ENCODE data around the gene ATP6V1B1. TPM values are rescaled to one million over a fixed set of nuclear protein-coding genes. Genes with fewer than 3 reads are reported as not detected.

The ATP6V1B1 gene
- total RNA-seq, 3 donors from 2014 or later (not counting 1 experiment from before 2014, with no cell fraction given): not detected

DNA sequence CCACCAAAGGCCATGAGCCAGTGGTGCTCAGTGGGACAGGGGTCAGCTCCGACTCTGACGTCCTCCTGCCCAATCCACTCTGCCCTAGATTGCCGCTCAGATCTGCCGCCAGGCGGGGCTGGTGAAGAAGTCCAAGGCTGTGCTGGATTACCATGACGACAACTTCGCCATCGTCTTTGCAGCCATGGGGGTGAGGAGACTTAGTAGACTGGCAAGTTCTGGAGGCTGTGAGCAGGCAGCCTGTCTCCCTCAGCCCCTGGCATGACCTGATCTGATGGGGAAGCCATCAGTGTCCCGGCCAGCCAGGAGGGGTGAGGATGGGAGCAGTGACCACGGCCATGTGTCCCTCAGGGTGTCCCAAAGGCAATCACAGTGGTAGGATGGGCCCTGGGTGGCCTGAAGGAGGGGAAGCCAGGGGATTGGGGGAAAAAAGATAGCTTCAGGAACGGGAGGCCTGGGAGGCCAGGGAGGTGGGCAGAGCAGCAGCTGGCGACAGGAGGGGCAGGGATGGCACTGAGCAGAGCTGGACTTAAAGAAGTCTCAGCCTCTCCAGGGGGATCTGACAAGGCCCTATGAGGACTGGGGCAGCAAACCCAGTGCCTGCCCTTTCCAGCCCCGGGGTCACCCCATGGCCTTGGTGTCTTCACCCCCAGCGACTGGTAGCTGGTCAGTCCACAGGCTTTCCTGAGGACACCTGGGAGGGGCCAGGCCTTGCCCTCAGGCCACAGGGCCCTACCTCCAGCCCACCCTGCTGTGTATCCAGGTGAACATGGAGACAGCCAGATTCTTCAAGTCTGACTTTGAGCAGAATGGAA lies 25.3 kb downstream of the ATP6V1B1 start:
- DNase-seq (peak in 1 of 2 donors; percentile 12), ATAC-seq (no peak)
- TF ChIP-seq, protein P1, sequence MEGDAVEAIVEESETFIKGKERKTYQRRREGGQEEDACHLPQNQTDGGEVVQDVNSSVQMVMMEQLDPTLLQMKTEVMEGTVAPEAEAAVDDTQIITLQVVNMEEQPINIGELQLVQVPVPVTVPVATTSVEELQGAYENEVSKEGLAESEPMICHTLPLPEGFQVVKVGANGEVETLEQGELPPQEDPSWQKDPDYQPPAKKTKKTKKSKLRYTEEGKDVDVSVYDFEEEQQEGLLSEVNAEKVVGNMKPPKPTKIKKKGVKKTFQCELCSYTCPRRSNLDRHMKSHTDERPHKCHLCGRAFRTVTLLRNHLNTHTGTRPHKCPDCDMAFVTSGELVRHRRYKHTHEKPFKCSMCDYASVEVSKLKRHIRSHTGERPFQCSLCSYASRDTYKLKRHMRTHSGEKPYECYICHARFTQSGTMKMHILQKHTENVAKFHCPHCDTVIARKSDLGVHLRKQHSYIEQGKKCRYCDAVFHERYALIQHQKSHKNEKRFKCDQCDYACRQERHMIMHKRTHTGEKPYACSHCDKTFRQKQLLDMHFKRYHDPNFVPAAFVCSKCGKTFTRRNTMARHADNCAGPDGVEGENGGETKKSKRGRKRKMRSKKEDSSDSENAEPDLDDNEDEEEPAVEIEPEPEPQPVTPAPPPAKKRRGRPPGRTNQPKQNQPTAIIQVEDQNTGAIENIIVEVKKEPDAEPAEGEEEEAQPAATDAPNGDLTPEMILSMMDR (IDR thresholded peaks at IDR 0.05): no peak
- no peak overlapping the region for H3K27ac ChIP-seq (ENCODE audit: low read length)
- peaks cover 12 to 28% of the 10 kb centered on the region in 2 donors for H3K27me3 Mint-ChIP-seq (ENCODE audit: low read depth in 2 of 2)
- H3K36me3 ChIP-seq (ENCODE audit: control insufficient read depth, insufficient read depth, low read length): no peaks in the 10 kb centered on the region
- no peak overlapping the region for H3K4me3 ChIP-seq (ENCODE audit: low read length)
- H3K27ac Mint-ChIP-seq: no peak overlapping the region
- H3K4me1 ChIP-seq (ENCODE audit: control insufficient read depth, insufficient read depth, low read length): peaks cover 20% of the 10 kb centered on the region
- no peaks in the 10 kb centered on the region for H3K9me3 Mint-ChIP-seq
- WGBS (ENCODE audit: insufficient coverage): 88% methylated on average over 14 of the region's 14 CpGs
- H3K27me3 ChIP-seq (ENCODE audit: control insufficient read depth, insufficient read depth, low read length): peaks cover 15% of the 10 kb centered on the region
- intact Hi-C loops (cut with micrococcal nuclease): no loop called here
- H3K4me3 Mint-ChIP-seq: no peak overlapping the region
- H3K36me3 Mint-ChIP-seq: no peaks in the 10 kb centered on the region
- no peaks in the 10 kb centered on the region for H3K9me3 ChIP-seq (ENCODE audit: control insufficient read depth, insufficient read depth, low read length)
- H3K4me1 Mint-ChIP-seq: peaks cover 14 to 21% of the 10 kb centered on the region in 2 donors

DNA sequence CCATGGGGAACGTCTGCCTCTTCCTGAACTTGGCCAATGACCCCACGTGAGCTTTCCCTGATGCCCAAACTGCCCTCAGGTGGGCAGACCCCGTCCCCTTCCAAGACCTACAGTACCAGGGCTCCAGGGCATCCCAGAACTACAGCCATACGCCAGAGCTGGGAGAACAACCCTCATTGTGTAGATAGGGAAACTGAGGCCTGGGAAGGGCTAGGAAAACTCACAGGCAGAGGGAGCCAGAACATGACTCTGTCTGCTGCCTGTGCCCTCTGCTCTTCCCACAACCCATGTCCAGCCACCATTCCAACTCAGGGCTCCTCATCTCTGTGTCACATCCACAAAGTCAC lies 25.9 kb downstream of the ATP6V1B1 start:
- Mint-ChIP-seq H3K4me3 (no peak overlapping the region), H3K27me3 (ENCODE audit: low read depth in 2 of 2) (peaks cover 12 to 22% of the 10 kb centered on the region in 2 donors), H3K36me3 (no peaks in the 10 kb centered on the region), H3K9me3 (no peaks in the 10 kb centered on the region), H3K27ac (no peak overlapping the region), H3K4me1 (peaks cover 14 to 21% of the 10 kb centered on the region in 2 donors)
- intact Hi-C loops (cut with micrococcal nuclease): no loop called here
- no peak overlapping the region for H3K4me3 ChIP-seq (ENCODE audit: low read length)
- no peak overlapping the region for H3K27ac ChIP-seq (ENCODE audit: low read length)
- DNase-seq (peak in 1 of 2 donors; percentile 9), ATAC-seq (no peak)
- H3K27me3 ChIP-seq (ENCODE audit: control insufficient read depth, insufficient read depth, low read length): peaks cover 15% of the 10 kb centered on the region
- H3K9me3 ChIP-seq (ENCODE audit: control insufficient read depth, insufficient read depth, low read length): no peaks in the 10 kb centered on the region
- 89% methylated on average over 3 of the region's 4 CpGs for WGBS (ENCODE audit: insufficient coverage)
- peaks cover 20% of the 10 kb centered on the region for H3K4me1 ChIP-seq (ENCODE audit: control insufficient read depth, insufficient read depth, low read length)
- H3K36me3 ChIP-seq (ENCODE audit: control insufficient read depth, insufficient read depth, low read length): no peaks in the 10 kb centered on the region
- TF ChIP-seq, protein P1 (IDR thresholded peaks at IDR 0.05): no peak

DNA sequence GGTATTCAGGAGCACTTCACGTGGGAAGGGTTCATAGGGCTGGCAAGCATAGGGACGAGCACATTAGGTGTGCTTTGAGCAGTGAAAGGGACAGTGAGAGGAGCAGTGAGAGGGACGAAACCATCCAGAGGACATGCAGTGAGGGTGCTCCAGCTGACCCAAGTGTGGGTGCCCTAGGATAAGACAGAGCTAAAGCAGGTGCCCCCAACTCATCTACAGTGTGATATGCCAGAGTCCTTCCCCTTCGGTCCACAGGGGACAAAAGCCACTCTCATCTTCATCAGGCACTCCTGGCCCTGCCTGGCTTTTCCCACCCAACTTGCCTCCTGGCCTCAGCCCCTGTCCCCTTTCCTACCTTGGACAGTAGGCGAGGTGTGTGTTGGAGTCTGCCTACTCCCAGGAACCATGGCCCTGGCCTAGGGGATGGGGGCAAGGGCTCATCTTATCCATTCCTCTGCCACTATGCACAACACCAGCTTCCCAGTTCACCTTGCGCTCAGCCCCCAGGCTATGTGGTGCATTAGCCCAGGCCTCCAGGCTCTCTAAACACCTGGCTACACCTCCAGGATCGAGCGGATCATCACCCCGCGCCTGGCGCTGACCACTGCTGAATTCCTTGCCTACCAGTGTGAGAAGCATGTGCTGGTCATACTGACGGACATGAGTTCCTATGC lies 26.6 kb downstream of the ATP6V1B1 start:
- no peaks in the 10 kb centered on the region for H3K36me3 ChIP-seq (ENCODE audit: control insufficient read depth, insufficient read depth, low read length)
- ATAC-seq: no peak
- peaks cover 15% of the 10 kb centered on the region for H3K27me3 ChIP-seq (ENCODE audit: control insufficient read depth, insufficient read depth, low read length)
- TF ChIP-seq, protein P1 (IDR thresholded peaks at IDR 0.05): no peak
- H3K4me3 ChIP-seq (ENCODE audit: low read length): no peak overlapping the region
- H3K27ac ChIP-seq (ENCODE audit: low read length): no peak overlapping the region
- no peaks in the 10 kb centered on the region for H3K36me3 Mint-ChIP-seq
- no peaks in the 10 kb centered on the region for H3K9me3 ChIP-seq (ENCODE audit: control insufficient read depth, insufficient read depth, low read length)
- H3K4me3 Mint-ChIP-seq: no peak overlapping the region
- peak in 1 of 2 donors; percentile 13 for DNase-seq
- peaks cover 20% of the 10 kb centered on the region for H3K4me1 ChIP-seq (ENCODE audit: control insufficient read depth, insufficient read depth, low read length)
- no peak overlapping the region for H3K27ac Mint-ChIP-seq
- no peaks in the 10 kb centered on the region for H3K9me3 Mint-ChIP-seq
- intact Hi-C loops (cut with micrococcal nuclease): no loop called here
- 89% methylated on average over 12 of the region's 12 CpGs for WGBS (ENCODE audit: insufficient coverage)
- H3K27me3 Mint-ChIP-seq (ENCODE audit: low read depth in 2 of 2): peaks cover 12 to 19% of the 10 kb centered on the region in 2 donors
- H3K4me1 Mint-ChIP-seq: peaks cover 14 to 21% of the 10 kb centered on the region in 2 donors

Measured in natural killer cell (primary cell).